Measurements from ENCODE around the gene UGT2A3. TPM values are rescaled to one million over a fixed set of nuclear protein-coding genes. Genes with fewer than 3 reads are reported as not detected.

UGT2A3 gene
- total RNA-seq (2022) (2.9 and 5.2 TPM in 2 replicates), Bru-seq, nascent RNA (percentile 59 among the genes with signal in this experiment), BruChase-seq, experiment 1, labeled RNA remaining after a 6-hour chase (percentile 43 among the genes with signal in this experiment), BruChase-seq, experiment 2, labeled RNA remaining after a 2-hour chase (percentile 29 among the genes with signal in this experiment)
- long read RNA-seq, transcript UGT2A3-201 (6 exons, 2,965 nt): major isoform, 12 of 12 reads
- long read RNA-seq, partial matches to known transcripts: 0 of 12 reads
- long read RNA-seq, other reads (novel, unspliced or antisense): 0 of 12 reads

- BruUV-seq (replicated peaks): TSS peak; percentile 65
- Mint-ChIP-seq H3K27me3 (ENCODE audit: unreplicated experiment) (no peaks in the 10 kb centered on the region), H3K4me3 (ENCODE audit: low read depth, unreplicated experiment) (peak within 1 kb of the TSS; percentile 50), H3K9me3 (ENCODE audit: low read depth, unreplicated experiment) (no peaks in the 10 kb centered on the region), H3K27ac (ENCODE audit: unreplicated experiment) (peak within 1 kb of the TSS; percentile 73), H3K36me3 (ENCODE audit: insufficient read depth, unreplicated experiment) (no peaks in the 10 kb centered on the region), H3K4me1 (ENCODE audit: low read depth, unreplicated experiment) (peaks cover 41% of the 10 kb centered on the region)
- CTCF ChIA-PET: interaction anchor here (1.3 kb wide), 1 partner anchor 206 kb away, joined by 3 read pairs; no protein-coding TSS in a partner anchor
- intact Hi-C loops (cut with micrococcal nuclease; ENCODE audit: unreplicated experiment): loop anchor here (5.0 to 10.0 kb wide), 2 partner anchors 44 to 74 kb away; no protein-coding TSS in a partner anchor
- no peak for TF ChIP-seq CTCF (IDR thresholded peaks at IDR 0.05; ENCODE audit: unreplicated experiment)
- peak; percentile 49 for DNase-seq
Measured at GRCh38 chr4:68951078-68951805, at the start of gene UGT2A3. TSS of gene UGT2A3 (minus strand) at chr4:68951804. CDS start at chr4:68951760, 44 bp downstream.

- no peaks in the 10 kb centered on the region for H3K36me3 Mint-ChIP-seq (ENCODE audit: insufficient read depth, unreplicated experiment)
- intact Hi-C loops (cut with micrococcal nuclease; ENCODE audit: unreplicated experiment): no loop called here
- no TSS peak for BruUV-seq (replicated peaks)
- peaks cover 2% of the 10 kb centered on the region for H3K9me3 Mint-ChIP-seq (ENCODE audit: low read depth, unreplicated experiment)
- H3K4me1 Mint-ChIP-seq (ENCODE audit: low read depth, unreplicated experiment): no peaks in the 10 kb centered on the region
- no peak for DNase-seq
- CTCF ChIA-PET: no interaction called here
- no peaks in the 10 kb centered on the region for H3K27me3 Mint-ChIP-seq (ENCODE audit: unreplicated experiment)
- no peak overlapping the region for H3K27ac Mint-ChIP-seq (ENCODE audit: unreplicated experiment)
- TF ChIP-seq CTCF (IDR thresholded peaks at IDR 0.05; ENCODE audit: unreplicated experiment): no peak
- H3K4me3 Mint-ChIP-seq (ENCODE audit: low read depth, unreplicated experiment): no peak overlapping the region
Measured at GRCh38 chr4:68997040-68997439, 45.4 kb upstream of the UGT2A3 start.

GRCh38 chr4:68995292-68995691 is 43.7 kb upstream of the UGT2A3 start:
- H3K4me3 Mint-ChIP-seq (ENCODE audit: low read depth, unreplicated experiment): no peak overlapping the region
- H3K9me3 Mint-ChIP-seq (ENCODE audit: low read depth, unreplicated experiment): peaks cover 2% of the 10 kb centered on the region
- no peaks in the 10 kb centered on the region for H3K4me1 Mint-ChIP-seq (ENCODE audit: low read depth, unreplicated experiment)
- no peak for TF ChIP-seq CTCF (IDR thresholded peaks at IDR 0.05; ENCODE audit: unreplicated experiment)
- H3K27ac Mint-ChIP-seq (ENCODE audit: unreplicated experiment): no peak overlapping the region
- no peaks in the 10 kb centered on the region for H3K27me3 Mint-ChIP-seq (ENCODE audit: unreplicated experiment)
- intact Hi-C loops (cut with micrococcal nuclease; ENCODE audit: unreplicated experiment): no loop called here
- BruUV-seq (replicated peaks): no TSS peak
- CTCF ChIA-PET: no interaction called here
- H3K36me3 Mint-ChIP-seq (ENCODE audit: insufficient read depth, unreplicated experiment): no peaks in the 10 kb centered on the region
- DNase-seq: no peak

DNA sequence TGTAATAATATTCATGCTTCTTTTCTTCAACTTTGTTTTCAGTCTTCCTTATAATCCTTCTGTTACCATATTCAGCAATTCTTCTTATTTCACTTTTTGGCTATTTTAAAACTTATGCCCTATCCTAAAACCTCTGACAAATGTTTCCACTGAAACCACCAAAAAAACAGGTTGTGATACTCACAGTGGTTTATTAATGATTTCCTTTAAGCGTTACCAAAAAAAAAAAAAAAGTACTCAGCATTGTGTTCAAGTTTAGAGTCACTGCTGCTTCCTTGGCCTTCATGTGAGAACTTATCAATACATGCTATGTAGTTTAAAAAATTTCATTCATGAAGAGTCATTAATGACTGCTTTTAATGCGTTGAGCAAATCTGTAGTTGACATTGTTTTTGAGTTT is 35.4 kb upstream of the UGT2A3 start:
- BruUV-seq (replicated peaks): no TSS peak
- Mint-ChIP-seq H3K27ac (ENCODE audit: unreplicated experiment) (no peak overlapping the region), H3K4me3 (ENCODE audit: low read depth, unreplicated experiment) (no peak overlapping the region), H3K27me3 (ENCODE audit: unreplicated experiment) (no peaks in the 10 kb centered on the region), H3K9me3 (ENCODE audit: low read depth, unreplicated experiment) (peaks cover 3% of the 10 kb centered on the region), H3K4me1 (ENCODE audit: low read depth, unreplicated experiment) (no peaks in the 10 kb centered on the region), H3K36me3 (ENCODE audit: insufficient read depth, unreplicated experiment) (no peaks in the 10 kb centered on the region)
- no peak for TF ChIP-seq CTCF (IDR thresholded peaks at IDR 0.05; ENCODE audit: unreplicated experiment)
- CTCF ChIA-PET: no interaction called here
- DNase-seq: no peak
- intact Hi-C loops (cut with micrococcal nuclease; ENCODE audit: unreplicated experiment): no loop called here
